Heart left ventricle (tissue), 16 donors: ENCODE measurements around the gene CACNA2D3. TPM values are rescaled to one million over a fixed set of nuclear protein-coding genes. Genes with fewer than 3 reads are reported as not detected.

Experiments used
- ATAC-seq, 4 donors: fragments of 200-7000 bp; cut with Tn5 transposase; one replicate each; pipeline ENCODE4 v1.9.1; 2020 to 2022; ENCODE audit warnings: moderate library complexity in 4 of 4, mild to moderate bottlenecking in 3 of 4, moderate number of reproducible peaks in 1 of 4
- DNase-seq, 5 donors: peaks; one replicate each; pipeline ENCODE4 v3.0.0-alpha.2; 2020
- H3K27ac ChIP-seq, 12 donors: fragments of 200-600 bp; sonication (generic) in 4 of 12; one replicate each; pipeline versions ENCODE4 v1.5.0 to v1.8.0; 2016 to 2022; ENCODE audit warnings: mild to moderate bottlenecking in 2 of 12
- H3K27me3 ChIP-seq, 9 donors: fragments of 200-600 bp; sonication (generic) in 2 of 9; one replicate each; pipeline versions ENCODE4 v1.5.1 to v1.8.0; 2016 to 2022; ENCODE audit warnings: mild to moderate bottlenecking in 3 of 9
- H3K36me3 ChIP-seq, 9 donors: fragments of 200-600 bp; sonication (generic) in 2 of 9; one replicate each; pipeline versions ENCODE4 v1.5.0 to v1.8.0; 2018 to 2022; ENCODE audit warnings: mild to moderate bottlenecking in 2 of 9
- H3K4me1 ChIP-seq, 12 donors: fragments of 200-600 bp; sonication (generic) in 4 of 12; one replicate each; pipeline versions ENCODE4 v1.5.0 to v1.8.0; 2016 to 2022; ENCODE audit warnings: mild to moderate bottlenecking in 3 of 12
- H3K4me3 ChIP-seq, 12 donors: fragments of 200-600 bp; sonication (generic) in 4 of 12; one replicate each; pipeline versions ENCODE4 v1.5.0 to v1.8.0; 2017 to 2022; ENCODE audit warnings: mild to moderate bottlenecking in 9 of 12, moderate library complexity in 4 of 12
- H3K9me3 ChIP-seq, 12 donors: fragments of 200-600 bp; sonication (generic) in 4 of 12; one replicate each; pipeline versions ENCODE4 v1.5.0 to v1.8.0; 2016 to 2022; ENCODE audit warnings: mild to moderate bottlenecking in 1 of 12
- CTCF ChIP-seq, 12 donors: fragments of 200-600 bp; sonication (generic) in 4 of 12; IDR thresholded peaks; one replicate each; pipeline versions ENCODE4 v1.5.0 to v1.8.0; 2018 to 2022; ENCODE audit warnings: antibody characterized with exemption in 12 of 12, mild to moderate bottlenecking in 5 of 12
- POLR2A ChIP-seq, 2 donors: fragments of 450-650 bp; IDR thresholded peaks; one replicate each; pipeline ENCODE4 v1.6.1; 2017; ENCODE audit warnings: antibody characterized with exemption in 2 of 2, mild to moderate bottlenecking in 2 of 2, moderate library complexity in 2 of 2
- WGBS, 4 donors: extraction: QIAGEN DNeasy Blood & Tissue Kit in 2 of 4; methylation state at CpG; one replicate each; pipeline versions ENCODE4 v1.1.5 to v1.1.7; 2013 to 2018; 5-methylcytosine and 5-hydroxymethylcytosine counted together
- intact Hi-C, 10 donors: fragments of 100-400 bp; cut with DNase I; formaldehyde crosslinking; loops; one replicate each; pipeline versions ENCODE4 v1.11.1 to v1.14.2; 2022
- polyA plus RNA-seq, 2 donors: library from polyadenylated mRNA; stranded (reverse); fragments of 200-250 nt; gene quantifications; one replicate each; pipeline ENCODE4 v1.2.3, GENCODE V29; 2013
- total RNA-seq, 9 donors: library from RNA; depleted of rRNA in 2 of 9; stranded (reverse); fragments of >200 nt in 2 of 9; fragmentation: NEBNext Ultra II Directional in 3 of 9; extraction: Animal tissue kit (Norgen Biotek cat#: 25700) in 3 of 9; gene quantifications; one replicate each; pipeline versions ENCODE4 v1.1.0 to v1.2.4, GENCODE V29; 2016 to 2023
- donor health status: ischemic (EF 13 %, LVEDD 7.1; RV severe dilation, severe dysfunction).
- donor health status: healthy with polysubstance abuse.
- donor health status: DM: no; HTN: yes; CAD: no.
- donor health status: DM: no; HTN: no; CAD: no.
- donor health status: ischemic (EF 25% LVEDD 6.9; RV normal size, moderate dysfunction).
- donor health status: ischemic (EF 25% LVEDD 5.7; RV mildly dilated, moderate dysfunction).
- donor health status: healthy.
- donor health status: DM: yes; HTN: yes; CAD: no.
- donor health status: ischemic (EF 35%, LVEDD 5.7; RV mildly dilated, moderate dysfunction).
- donor health status: nonischemic (EF 11% LVEDD 7.7; RV severe dilation, severe dysfunction).
- donor health status: DM: yes; HTN: yes; CAD: no.
- donor health status: PGD.
- donor health status: ischemic (EF 29% LVEDD 5.4; RV normal size, mild dysfunction).
- donor health status: nonischemic (EF 23%, LVEDD 6.1; RV moderate dilation, normal function).

Gene CACNA2D3
- total and polyA plus RNA-seq, 11 donors: 0.17 to 25.1 (median 12.8) TPM

DNA sequence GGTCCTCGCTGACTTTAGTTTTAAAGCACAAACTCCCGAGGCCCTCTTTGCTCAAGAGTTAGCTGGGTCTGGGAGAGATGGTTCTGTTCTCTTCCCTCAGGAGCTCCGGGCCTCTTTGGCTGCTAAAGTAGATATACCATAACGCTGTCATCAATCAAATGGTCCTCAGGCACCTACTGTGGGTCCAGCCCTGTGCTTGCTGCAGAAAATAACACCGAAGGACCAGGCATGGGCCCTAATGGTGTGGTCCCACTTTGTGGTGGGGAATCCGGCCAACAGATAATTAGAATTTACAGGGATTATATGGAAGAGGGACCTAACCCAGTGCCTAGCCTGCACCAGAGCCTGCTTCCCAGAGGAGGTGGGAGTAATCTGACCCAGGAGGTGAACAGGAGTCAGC, 458.1 kb downstream of the CACNA2D3 start:
- ATAC-seq: no peak
- Histone ChIP-seq H3K9me3 (no peaks in the 10 kb centered on the region), H3K27ac (no peak overlapping the region), H3K27me3 (no peaks in the 10 kb centered on the region), H3K4me1 (no peaks in the 10 kb centered on the region), H3K36me3 (no peaks in the 10 kb centered on the region), H3K4me3 (no peak overlapping the region)
- intact Hi-C loops: no loop called here
- no peak for DNase-seq
- 80 to 93% (median 81%) methylated on average over 6 of the region's 6 CpGs for WGBS, 4 donors
- TF ChIP-seq CTCF (IDR thresholded peaks at IDR 0.05) (no peak), POLR2A (IDR thresholded peaks at IDR 0.05) (no peak)

DNA sequence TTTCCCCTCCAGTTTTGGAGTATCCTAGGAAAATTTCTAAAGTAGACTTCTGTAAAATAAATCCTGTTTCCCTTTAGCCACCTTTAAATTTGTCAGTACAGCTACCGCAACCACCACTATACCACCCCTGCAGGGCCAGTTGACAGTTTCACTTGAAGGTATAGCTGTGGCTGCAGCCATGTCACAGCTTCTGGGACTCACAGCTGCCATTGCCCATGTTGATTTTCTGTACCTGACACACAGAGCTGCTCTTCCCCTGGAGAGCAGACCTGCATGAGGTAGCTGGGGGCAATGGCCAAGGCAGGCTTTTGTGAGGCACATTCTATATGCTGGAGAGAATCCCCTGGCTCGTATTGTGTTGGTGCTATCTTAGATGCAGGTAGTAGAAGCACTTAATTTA, 460.1 kb downstream of the CACNA2D3 start:
- H3K27ac ChIP-seq: no peak overlapping the region
- no peaks in the 10 kb centered on the region for H3K9me3 ChIP-seq
- intact Hi-C loops: no loop called here
- H3K27me3 ChIP-seq: no peaks in the 10 kb centered on the region
- 71 to 89% (median 81%) methylated on average over 2 of the region's 2 CpGs for WGBS, 4 donors
- no peak overlapping the region for H3K4me3 ChIP-seq
- ATAC-seq: no peak
- no peaks in the 10 kb centered on the region for H3K36me3 ChIP-seq
- TF ChIP-seq POLR2A (IDR thresholded peaks at IDR 0.05) (no peak), CTCF (IDR thresholded peaks at IDR 0.05) (no peak)
- H3K4me1 ChIP-seq: no peaks in the 10 kb centered on the region
- no peak for DNase-seq

- no peak overlapping the region for H3K4me3 ChIP-seq
- TF ChIP-seq CTCF (IDR thresholded peaks at IDR 0.05): no peak
- TF ChIP-seq POLR2A (IDR thresholded peaks at IDR 0.05): no peak
- no peaks in the 10 kb centered on the region for H3K4me1 ChIP-seq
- intact Hi-C loops: no loop called here
- ATAC-seq: no peak
- no peak for DNase-seq
- no peak overlapping the region for H3K27ac ChIP-seq
- H3K36me3 ChIP-seq: no peaks in the 10 kb centered on the region
- 81 to 87% (median 84%) methylated on average over 2 of the region's 2 CpGs for WGBS, 4 donors
- H3K27me3 ChIP-seq: no peaks in the 10 kb centered on the region
- no peaks in the 10 kb centered on the region for H3K9me3 ChIP-seq
Measured at GRCh38 chr3:54591157-54591556, 468.8 kb downstream of the CACNA2D3 start.

- H3K36me3 ChIP-seq: no peaks in the 10 kb centered on the region
- intact Hi-C loops: no loop called here
- ATAC-seq (no peak), DNase-seq (no peak)
- no peak overlapping the region for H3K27ac ChIP-seq
- no peaks in the 10 kb centered on the region for H3K27me3 ChIP-seq
- TF ChIP-seq POLR2A (IDR thresholded peaks at IDR 0.05) (no peak), CTCF (IDR thresholded peaks at IDR 0.05) (no peak)
- 58 to 82% (median 76%) methylated on average over 2 of the region's 2 CpGs for WGBS, 4 donors
- H3K4me1 ChIP-seq: no peaks in the 10 kb centered on the region
- no peak overlapping the region for H3K4me3 ChIP-seq
- H3K9me3 ChIP-seq: no peaks in the 10 kb centered on the region
Measured at GRCh38 chr3:54593653-54594052, 471.3 kb downstream of the CACNA2D3 start.
